Esophagus muscularis mucosa (tissue), 3 donors: ENCODE results near the gene ANKRD11.

Experiments used
- POLR2AphosphoS5 ChIP-seq, 2 donors: sonication (generic); formaldehyde crosslinking; IDR thresholded peaks; one replicate each; pipeline ENCODE4 v1.6.1; 2017; ENCODE audit warnings: antibody characterized with exemption in 2 of 2
- TF ChIP-seq, protein P1 (sequence below), 3 experiments: fragments of 200-600 bp in 2 of 3; fragments of 450-650 bp in 1 of 3; sonication (generic) in 2 of 3; IDR thresholded peaks; one replicate each; pipeline ENCODE4 v1.5.1; 2017 to 2019; ENCODE audit warnings: antibody characterized with exemption in 3 of 3, mild to moderate bottlenecking in 2 of 3, moderate library complexity in 1 of 3

DNA sequence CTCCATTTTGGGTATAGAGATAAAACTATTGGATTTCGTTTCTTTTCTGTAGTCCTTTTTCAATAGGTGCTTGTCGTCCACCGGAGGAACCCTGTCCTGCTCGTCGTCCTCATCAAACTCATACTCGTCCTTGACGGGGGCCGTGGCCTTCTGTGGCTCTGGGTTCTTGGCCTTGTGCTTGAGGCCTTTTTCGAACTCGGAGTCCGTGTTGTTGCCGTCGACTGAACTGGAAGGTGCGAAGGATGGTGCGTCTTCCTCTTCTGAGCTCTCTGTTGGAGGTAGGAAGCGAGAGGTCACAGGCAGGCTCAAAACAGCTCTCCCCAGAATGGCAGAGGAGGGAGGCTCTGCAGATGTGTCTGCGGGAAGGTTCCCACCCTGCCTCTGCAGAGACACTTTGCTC is 205.0 kb downstream of the ANKRD11 start:
- TF ChIP-seq POLR2AphosphoS5 (IDR thresholded peaks at IDR 0.05), result no peak
- TF ChIP-seq, protein P1, sequence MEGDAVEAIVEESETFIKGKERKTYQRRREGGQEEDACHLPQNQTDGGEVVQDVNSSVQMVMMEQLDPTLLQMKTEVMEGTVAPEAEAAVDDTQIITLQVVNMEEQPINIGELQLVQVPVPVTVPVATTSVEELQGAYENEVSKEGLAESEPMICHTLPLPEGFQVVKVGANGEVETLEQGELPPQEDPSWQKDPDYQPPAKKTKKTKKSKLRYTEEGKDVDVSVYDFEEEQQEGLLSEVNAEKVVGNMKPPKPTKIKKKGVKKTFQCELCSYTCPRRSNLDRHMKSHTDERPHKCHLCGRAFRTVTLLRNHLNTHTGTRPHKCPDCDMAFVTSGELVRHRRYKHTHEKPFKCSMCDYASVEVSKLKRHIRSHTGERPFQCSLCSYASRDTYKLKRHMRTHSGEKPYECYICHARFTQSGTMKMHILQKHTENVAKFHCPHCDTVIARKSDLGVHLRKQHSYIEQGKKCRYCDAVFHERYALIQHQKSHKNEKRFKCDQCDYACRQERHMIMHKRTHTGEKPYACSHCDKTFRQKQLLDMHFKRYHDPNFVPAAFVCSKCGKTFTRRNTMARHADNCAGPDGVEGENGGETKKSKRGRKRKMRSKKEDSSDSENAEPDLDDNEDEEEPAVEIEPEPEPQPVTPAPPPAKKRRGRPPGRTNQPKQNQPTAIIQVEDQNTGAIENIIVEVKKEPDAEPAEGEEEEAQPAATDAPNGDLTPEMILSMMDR (IDR thresholded peaks at IDR 0.05), result no peak
